Measurements from ENCODE around the gene ZNF224.

ZNF224 gene

GRCh38 chr19:44141191-44142058 lies 47.3 kb downstream of the ZNF224 start, which contains the start of gene ZNF234:
Gene ZNF234, plus strand, starts transcription at chr19:44141554. Its CDS starts 3,079 bp downstream, at chr19:44144633.
- DNase-seq = no peak

- DNase-seq = no peak
Observed at GRCh38 chr19:44142059-44142433, 47.9 kb downstream of the ZNF224 start.

- DNase-seq = no peak
Observed at GRCh38 chr19:44149776-44150175, 55.6 kb downstream of the ZNF224 start.

DNA sequence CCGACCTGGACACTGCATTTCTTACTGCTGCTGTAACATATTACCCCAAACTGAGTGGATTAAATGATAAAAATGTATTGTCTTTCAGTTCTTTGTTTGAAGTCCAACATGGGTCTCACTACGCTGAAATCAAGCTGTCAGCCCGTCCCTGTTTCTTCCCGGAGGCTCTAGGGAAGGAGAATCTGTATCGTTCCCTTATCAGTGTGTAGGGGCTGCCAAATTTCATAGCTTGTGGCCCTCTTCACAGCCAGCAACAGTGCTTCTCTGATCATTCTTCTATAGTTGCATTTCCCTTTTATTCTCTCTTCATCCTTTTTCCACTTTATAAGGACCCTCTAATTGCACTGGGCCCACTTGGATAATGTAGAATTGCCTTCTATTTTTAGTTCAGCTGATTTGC lies 57.3 kb downstream of the ZNF224 start:
- DNase-seq = no peak

- no peak for DNase-seq
Observed at GRCh38 chr19:44156475-44156874, 62.3 kb downstream of the ZNF224 start.

Data from SIG-M5 (cell line).